DMS79 treated with DMSO at 0.1 percent for 48 hours (cell line): ENCODE measurements around the gene KRTAP10-3.

Experiments used
- DNase-seq: peaks from one replicate; lab custom pipeline; 2025; lab: John Stamatoyannopoulos, UW

The KRTAP10-3 gene

GRCh38 chr21:44515359-44516165 lies 43.0 kb downstream of the KRTAP10-3 start:
- DNase-seq: no peak

DNA sequence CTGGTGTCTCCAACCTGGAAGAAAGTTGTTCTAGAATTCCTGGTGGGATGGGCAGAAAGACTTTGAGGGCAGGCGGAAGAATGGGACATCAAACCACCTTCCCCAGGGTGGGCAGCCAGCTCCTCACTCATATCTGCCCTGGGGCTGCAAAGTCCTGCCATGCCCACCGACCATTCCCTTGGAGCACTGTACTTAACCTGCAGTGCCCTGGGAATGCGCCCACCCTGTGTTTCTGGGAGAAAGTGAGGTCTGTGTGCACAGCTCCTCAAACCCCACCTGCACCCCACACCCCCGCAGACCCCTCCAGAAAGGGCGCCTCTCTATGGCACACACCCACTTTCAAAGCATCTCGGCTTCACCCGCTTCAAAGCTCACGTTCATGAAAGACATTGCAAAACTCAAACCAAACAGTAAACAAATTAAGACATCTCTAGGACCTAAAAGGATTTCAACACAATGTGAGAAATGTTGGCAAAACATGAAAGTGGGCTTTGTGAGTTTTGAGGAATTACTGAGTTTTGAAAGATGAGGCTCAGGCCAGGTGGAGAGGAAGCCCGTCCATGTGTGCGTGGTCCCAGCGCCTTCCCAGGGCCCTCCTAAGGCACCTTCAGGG lies 43.7 kb downstream of the KRTAP10-3 start:
- no peak for DNase-seq

DNA sequence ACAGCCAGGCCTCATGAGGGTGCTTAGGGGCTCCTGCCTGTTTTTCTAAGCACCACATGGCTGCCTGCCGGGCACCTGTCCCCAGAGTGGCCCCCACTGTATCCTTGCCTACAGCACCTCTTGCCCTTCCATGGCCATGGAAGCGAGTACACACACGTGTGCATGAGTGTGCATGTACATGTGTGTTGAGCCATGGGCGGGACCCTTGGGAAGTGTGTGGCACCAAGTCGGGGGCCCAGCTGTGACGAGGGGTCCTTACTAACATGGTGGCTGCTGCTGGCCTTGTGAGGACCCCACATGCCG lies 44.4 kb downstream of the KRTAP10-3 start:
- DNase-seq: no peak

GRCh38 chr21:44513389-44514217 lies 45.0 kb downstream of the KRTAP10-3 start:
- DNase-seq: peak; percentile 72

- no peak for DNase-seq
Observed at GRCh38 chr21:44512496-44513388, 45.9 kb downstream of the KRTAP10-3 start.

- no peak for DNase-seq
Observed at GRCh38 chr21:44511938-44512275, 46.7 kb downstream of the KRTAP10-3 start.

DNA sequence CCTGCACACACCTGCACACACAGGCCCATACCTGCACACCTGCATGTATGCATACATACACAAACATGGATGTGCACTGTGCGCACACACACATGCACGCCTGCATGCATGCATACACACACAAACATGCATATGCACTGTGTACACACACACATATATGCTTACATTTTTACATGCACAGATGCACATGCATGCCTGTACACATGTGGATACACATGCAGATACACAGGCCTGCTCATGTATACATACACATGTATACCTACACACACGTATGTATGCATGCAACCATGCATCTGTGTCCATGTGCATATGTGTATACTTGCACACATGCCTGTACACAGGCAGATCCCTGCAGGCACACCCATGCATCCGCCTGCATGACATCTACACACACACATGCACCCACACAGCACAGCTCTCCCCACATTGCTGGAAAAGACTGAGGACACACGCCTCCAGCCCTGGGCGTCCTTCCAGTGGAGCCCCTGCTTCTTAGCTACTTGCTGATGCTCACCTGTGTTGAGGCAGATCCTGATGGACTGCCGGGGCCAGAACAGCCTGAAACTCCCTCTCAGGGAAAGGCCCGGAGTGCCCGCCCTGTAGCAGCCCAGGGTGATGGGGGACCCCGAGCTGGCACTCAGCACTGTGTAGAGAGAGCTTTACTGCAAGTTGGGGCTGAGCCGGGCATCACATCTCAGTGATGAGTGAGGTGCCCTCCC lies 47.2 kb downstream of the KRTAP10-3 start:
- DNase-seq: no peak

DNA sequence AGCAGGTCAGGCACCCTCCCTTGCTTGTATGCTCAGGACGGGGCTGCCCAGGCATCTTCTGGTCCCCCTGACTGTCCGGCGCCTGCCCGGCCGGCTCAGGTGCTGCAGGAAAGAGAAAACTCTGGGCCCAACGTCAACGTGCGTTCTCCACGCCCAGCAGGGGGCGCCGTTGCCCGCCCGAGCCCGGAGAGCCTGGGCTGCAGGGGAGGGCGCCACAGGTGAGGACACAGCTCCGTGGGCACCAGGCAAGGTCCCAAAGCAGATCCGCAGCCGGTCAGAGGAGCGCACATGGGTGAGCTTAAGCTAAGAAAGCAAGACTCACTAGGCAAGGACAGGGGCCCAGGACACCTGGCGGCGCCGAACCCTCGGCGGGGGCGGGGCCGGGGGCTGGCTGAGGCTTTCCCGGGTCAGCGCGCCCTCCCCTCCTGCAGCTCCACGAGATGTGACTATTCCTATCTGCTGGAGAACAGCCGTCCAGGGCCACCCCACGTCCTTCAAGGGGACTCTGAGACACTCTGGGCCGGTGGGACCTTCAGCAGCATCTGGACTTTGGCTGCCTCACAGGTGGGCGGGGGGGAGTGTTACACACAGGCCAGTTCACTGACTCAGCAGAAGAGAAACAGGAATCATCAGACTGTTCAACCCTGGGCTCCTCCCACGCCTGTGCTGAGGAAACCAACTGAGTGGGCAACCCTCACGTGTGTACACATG lies 47.9 kb downstream of the KRTAP10-3 start:
- DNase-seq: no peak

- DNase-seq: no peak
Observed at GRCh38 chr21:44510109-44510507, 48.5 kb downstream of the KRTAP10-3 start.

- DNase-seq: peak; percentile 43
Observed at GRCh38 chr21:44509539-44509938, 49.1 kb downstream of the KRTAP10-3 start.

- DNase-seq: no peak
Observed at GRCh38 chr21:44508711-44509445, 49.7 kb downstream of the KRTAP10-3 start.

- DNase-seq: no peak
Observed at GRCh38 chr21:44508426-44508710, 50.2 kb downstream of the KRTAP10-3 start.
